ENCODE measurements around the gene JARID2.

Gene JARID2

GRCh38 chr6:15393605-15394004 is 147.7 kb downstream of the JARID2 start:
- no peak for DNase-seq (ENCODE audit: low read depth in 4 of 4, low spot score in 1 of 4)

GRCh38 chr6:15395087-15395486 is 149.2 kb downstream of the JARID2 start:
- no peak for DNase-seq (ENCODE audit: low read depth in 4 of 4, low spot score in 1 of 4)

GRCh38 chr6:15396808-15397207 is 150.9 kb downstream of the JARID2 start:
- no peak for DNase-seq (ENCODE audit: low read depth in 4 of 4, low spot score in 1 of 4)

GRCh38 chr6:15398633-15399275 is 152.9 kb downstream of the JARID2 start:
- DNase-seq (ENCODE audit: low read depth in 4 of 4, low spot score in 1 of 4), result no peak

- DNase-seq (ENCODE audit: low read depth in 4 of 4, low spot score in 1 of 4), result no peak
Observed at GRCh38 chr6:15399641-15400470, 154.0 kb downstream of the JARID2 start.

GRCh38 chr6:15400572-15401004 is 154.7 kb downstream of the JARID2 start:
- DNase-seq (ENCODE audit: low read depth in 4 of 4, low spot score in 1 of 4), result no peak

- no peak for DNase-seq (ENCODE audit: low read depth in 4 of 4, low spot score in 1 of 4)
Observed at GRCh38 chr6:15401120-15401519, 155.3 kb downstream of the JARID2 start.

GRCh38 chr6:15401769-15402250 is 155.9 kb downstream of the JARID2 start:
- no peak for DNase-seq (ENCODE audit: low read depth in 4 of 4, low spot score in 1 of 4)

- DNase-seq (ENCODE audit: low read depth in 4 of 4, low spot score in 1 of 4), result no peak
Observed at GRCh38 chr6:15402406-15403045, 156.7 kb downstream of the JARID2 start.

- DNase-seq (ENCODE audit: low read depth in 4 of 4, low spot score in 1 of 4), result no peak
Observed at GRCh38 chr6:15403094-15403755, 157.4 kb downstream of the JARID2 start.

GRCh38 chr6:15404685-15404980 is 158.8 kb downstream of the JARID2 start:
- no peak for DNase-seq (ENCODE audit: low read depth in 4 of 4, low spot score in 1 of 4)

GRCh38 chr6:15405129-15406068 is 159.5 kb downstream of the JARID2 start:
- DNase-seq (ENCODE audit: low read depth in 4 of 4, low spot score in 1 of 4), result no peak

GRCh38 chr6:15406452-15406851 is 160.6 kb downstream of the JARID2 start:
- DNase-seq (ENCODE audit: low read depth in 4 of 4, low spot score in 1 of 4), result no peak

GRCh38 chr6:15408008-15408407 is 162.1 kb downstream of the JARID2 start:
- no peak for DNase-seq (ENCODE audit: low read depth in 4 of 4, low spot score in 1 of 4)

- no peak for DNase-seq (ENCODE audit: low read depth in 4 of 4, low spot score in 1 of 4)
Observed at GRCh38 chr6:15408758-15409157, 162.9 kb downstream of the JARID2 start.

- no peak for DNase-seq (ENCODE audit: low read depth in 4 of 4, low spot score in 1 of 4)
Observed at GRCh38 chr6:15409301-15410125, 163.6 kb downstream of the JARID2 start.

GRCh38 chr6:15410126-15410391 is 164.2 kb downstream of the JARID2 start:
- no peak for DNase-seq (ENCODE audit: low read depth in 4 of 4, low spot score in 1 of 4)

GRCh38 chr6:15410752-15411151 is 164.9 kb downstream of the JARID2 start:
- no peak for DNase-seq (ENCODE audit: low read depth in 4 of 4, low spot score in 1 of 4)

- DNase-seq (ENCODE audit: low read depth in 4 of 4, low spot score in 1 of 4), result no peak
Observed at GRCh38 chr6:15411766-15412165, 165.9 kb downstream of the JARID2 start.

- no peak for DNase-seq (ENCODE audit: low read depth in 4 of 4, low spot score in 1 of 4)
Observed at GRCh38 chr6:15412767-15413166, 166.9 kb downstream of the JARID2 start.
